SU-DHL-6 (cell line): ENCODE results near the gene PRTG.

Source experiments
- EZH2phosphoT487 ChIP-seq: fragments of 200-600 bp; sonication (generic), shearing (Covaris generic); conservative IDR thresholded peaks from 2 replicates; pipeline ENCODE4 v1.6.1; 2018; ENCODE audit warnings: mild to moderate bottlenecking, antibody characterized with exemption, low read length, moderate library complexity, mixed read lengths
- TF ChIP-seq, protein P1 (sequence below): fragments of 200-600 bp; sonication (generic); IDR thresholded peaks from one replicate; pipeline ENCODE4 v1.5.1; 2017; ENCODE audit warnings: antibody characterized with exemption, mild to moderate bottlenecking, low read length, moderate library complexity; ENCODE audit not compliant: insufficient read depth, poor library complexity, severe bottlenecking

DNA sequence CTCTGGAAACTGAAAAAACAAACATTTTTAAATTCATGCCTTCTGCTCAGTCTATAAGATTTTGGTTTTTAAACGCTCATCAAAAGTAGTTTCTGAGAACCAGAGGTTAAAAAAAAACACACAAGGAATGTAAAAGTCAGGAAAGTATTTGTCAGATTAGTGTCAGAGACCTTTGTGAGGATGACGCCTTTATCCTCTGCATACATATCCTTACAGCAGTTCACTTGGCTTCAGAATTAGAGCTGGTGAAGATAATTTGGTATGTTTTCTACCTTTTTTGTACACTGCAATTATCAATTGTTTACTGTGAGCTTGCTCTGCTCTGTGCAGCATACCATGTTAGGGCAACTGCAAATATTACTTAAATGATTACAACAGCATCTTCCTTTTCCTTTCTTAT lies 8.3 kb downstream of the PRTG start:
- TF ChIP-seq, protein P1, sequence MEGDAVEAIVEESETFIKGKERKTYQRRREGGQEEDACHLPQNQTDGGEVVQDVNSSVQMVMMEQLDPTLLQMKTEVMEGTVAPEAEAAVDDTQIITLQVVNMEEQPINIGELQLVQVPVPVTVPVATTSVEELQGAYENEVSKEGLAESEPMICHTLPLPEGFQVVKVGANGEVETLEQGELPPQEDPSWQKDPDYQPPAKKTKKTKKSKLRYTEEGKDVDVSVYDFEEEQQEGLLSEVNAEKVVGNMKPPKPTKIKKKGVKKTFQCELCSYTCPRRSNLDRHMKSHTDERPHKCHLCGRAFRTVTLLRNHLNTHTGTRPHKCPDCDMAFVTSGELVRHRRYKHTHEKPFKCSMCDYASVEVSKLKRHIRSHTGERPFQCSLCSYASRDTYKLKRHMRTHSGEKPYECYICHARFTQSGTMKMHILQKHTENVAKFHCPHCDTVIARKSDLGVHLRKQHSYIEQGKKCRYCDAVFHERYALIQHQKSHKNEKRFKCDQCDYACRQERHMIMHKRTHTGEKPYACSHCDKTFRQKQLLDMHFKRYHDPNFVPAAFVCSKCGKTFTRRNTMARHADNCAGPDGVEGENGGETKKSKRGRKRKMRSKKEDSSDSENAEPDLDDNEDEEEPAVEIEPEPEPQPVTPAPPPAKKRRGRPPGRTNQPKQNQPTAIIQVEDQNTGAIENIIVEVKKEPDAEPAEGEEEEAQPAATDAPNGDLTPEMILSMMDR = no peak
- TF ChIP-seq EZH2phosphoT487 = no peak
